RWPE2 (cell line): ENCODE data around the gene ALK.

ENCODE experiments used
- ATAC-seq: fragments of 200-7000 bp; cut with Tn5 transposase; 3 replicates; pipeline ENCODE4 v1.9.1; 2021; ENCODE audit warnings: low read depth
- DNase-seq: peaks from one replicate; pipeline ENCODE4 v3.0.0-alpha.2; 2020; ENCODE audit warnings: low spot score
- H3K27ac ChIP-seq: fragments of 450-650 bp; 2 replicates; pipeline ENCODE4 v1.5.1; 2017; ENCODE audit warnings: mild to moderate bottlenecking; ENCODE audit not compliant: poor library complexity, severe bottlenecking
- H3K27me3 ChIP-seq: fragments of 250-450 bp; sonication (Bioruptor Pico); 2 replicates; pipeline ENCODE4 v1.5.1; 2021; ENCODE audit warnings: mild to moderate bottlenecking, moderate library complexity; ENCODE audit not compliant: insufficient read depth, poor library complexity, severe bottlenecking
- H3K36me3 ChIP-seq: fragments of 250-450 bp; sonication (Bioruptor Pico); 2 replicates; pipeline ENCODE4 v1.5.1; 2020; ENCODE audit warnings: low read depth, mild to moderate bottlenecking, moderate library complexity
- H3K4me1 ChIP-seq: fragments of 250-450 bp; sonication (Bioruptor Pico); 2 replicates; pipeline ENCODE4 v1.5.1; 2021; ENCODE audit warnings: mild to moderate bottlenecking, moderate library complexity; ENCODE audit not compliant: insufficient read depth, poor library complexity, severe bottlenecking
- H3K4me3 ChIP-seq: fragments of 250-450 bp; sonication (Bioruptor Pico); 2 replicates; pipeline ENCODE4 v1.5.1; 2021; ENCODE audit warnings: mild to moderate bottlenecking, moderate library complexity; ENCODE audit not compliant: severe bottlenecking
- H3K9me3 ChIP-seq: fragments of 250-450 bp; sonication (Bioruptor Pico); 2 replicates; pipeline ENCODE4 v1.5.1; 2021; ENCODE audit warnings: mild to moderate bottlenecking, moderate library complexity; ENCODE audit not compliant: severe bottlenecking
- CTCF ChIP-seq: fragments of 450-650 bp; IDR thresholded peaks from one replicate; pipeline ENCODE4 v1.5.1; 2017; ENCODE audit warnings: mild to moderate bottlenecking, moderate library complexity; ENCODE audit not compliant: poor library complexity, severe bottlenecking

Gene ALK

GRCh38 chr2:29715655-29716054 lies 205.7 kb downstream of the ALK start:
- no peak overlapping the region for H3K27ac ChIP-seq
- no peak overlapping the region for H3K4me3 ChIP-seq
- H3K27me3 ChIP-seq = no peaks in the 10 kb centered on the region
- DNase-seq (no peak), ATAC-seq (no peak)
- H3K36me3 ChIP-seq = no peaks in the 10 kb centered on the region
- no peaks in the 10 kb centered on the region for H3K4me1 ChIP-seq
- H3K9me3 ChIP-seq = no peaks in the 10 kb centered on the region
- no peak for TF ChIP-seq CTCF

GRCh38 chr2:29714333-29714732 lies 207.1 kb downstream of the ALK start:
- DNase-seq = no peak
- no peak for ATAC-seq
- Histone ChIP-seq H3K9me3 (no peaks in the 10 kb centered on the region), H3K36me3 (no peaks in the 10 kb centered on the region), H3K4me1 (no peaks in the 10 kb centered on the region), H3K27ac (no peak overlapping the region), H3K27me3 (no peaks in the 10 kb centered on the region), H3K4me3 (no peak overlapping the region)
- no peak for TF ChIP-seq CTCF

- no peak overlapping the region for H3K4me3 ChIP-seq
- no peak for TF ChIP-seq CTCF
- H3K27ac ChIP-seq = no peak overlapping the region
- no peaks in the 10 kb centered on the region for H3K4me1 ChIP-seq
- no peak for DNase-seq
- H3K27me3 ChIP-seq = no peaks in the 10 kb centered on the region
- H3K9me3 ChIP-seq = no peaks in the 10 kb centered on the region
- H3K36me3 ChIP-seq = no peaks in the 10 kb centered on the region
- no peak for ATAC-seq
Measured at GRCh38 chr2:29706171-29706720, 215.1 kb downstream of the ALK start.

GRCh38 chr2:29705616-29706015 lies 215.8 kb downstream of the ALK start:
- no peak overlapping the region for H3K27ac ChIP-seq
- DNase-seq = no peak
- H3K4me1 ChIP-seq = peaks cover 5% of the 10 kb centered on the region
- no peak for TF ChIP-seq CTCF
- H3K27me3 ChIP-seq = no peaks in the 10 kb centered on the region
- H3K36me3 ChIP-seq = no peaks in the 10 kb centered on the region
- no peaks in the 10 kb centered on the region for H3K9me3 ChIP-seq
- no peak for ATAC-seq
- H3K4me3 ChIP-seq = no peak overlapping the region

- Histone ChIP-seq H3K36me3 (no peaks in the 10 kb centered on the region), H3K27ac (no peak overlapping the region), H3K9me3 (no peaks in the 10 kb centered on the region), H3K27me3 (no peaks in the 10 kb centered on the region), H3K4me1 (peaks cover 5% of the 10 kb centered on the region), H3K4me3 (no peak overlapping the region)
- TF ChIP-seq CTCF = no peak
- ATAC-seq = no peak
- no peak for DNase-seq
Measured at GRCh38 chr2:29703336-29703735, 218.1 kb downstream of the ALK start.
